ENCODE measurements around the gene DYNLL2. TPM values are rescaled to one million over a fixed set of nuclear protein-coding genes. Genes with fewer than 3 reads are reported as not detected.

Gene DYNLL2
- total RNA-seq, 4 donors from 2014 or later: 12.2 to 32.4 (median 17.3) TPM

GRCh38 chr17:58056476-58056875, 26.7 kb upstream of the DYNLL2 start:
- TF ChIP-seq CTCF (IDR thresholded peaks at IDR 0.05; ENCODE audit: low read depth): no peak

- no peak for TF ChIP-seq CTCF (IDR thresholded peaks at IDR 0.05; ENCODE audit: low read depth)
These were observed 24.1 kb upstream of the DYNLL2 start for GRCh38 chr17:58059141-58059540.

- no peak for TF ChIP-seq CTCF (IDR thresholded peaks at IDR 0.05; ENCODE audit: low read depth)
These were observed 22.5 kb upstream of the DYNLL2 start for GRCh38 chr17:58060596-58061191.

GRCh38 chr17:58061672-58062071, 21.5 kb upstream of the DYNLL2 start:
- no peak for TF ChIP-seq CTCF (IDR thresholded peaks at IDR 0.05; ENCODE audit: low read depth)

GRCh38 chr17:58065238-58065637, 18.0 kb upstream of the DYNLL2 start:
- no peak for TF ChIP-seq CTCF (IDR thresholded peaks at IDR 0.05; ENCODE audit: low read depth)

GRCh38 chr17:58066401-58066800, 16.8 kb upstream of the DYNLL2 start:
- no peak for TF ChIP-seq CTCF (IDR thresholded peaks at IDR 0.05; ENCODE audit: low read depth)

GRCh38 chr17:58072862-58073261, 10.4 kb upstream of the DYNLL2 start:
- no peak for TF ChIP-seq CTCF (IDR thresholded peaks at IDR 0.05; ENCODE audit: low read depth)
